GM18861 (cell line): ENCODE results near the gene SUPT7L.
"Not testable (repeated sequence)": the region's sequence is repeated elsewhere in the genome, so short reads cannot be mapped to it uniquely, and the experiment has no call there.

Source experiments
- ATAC-seq: cut with Tn5 transposase; IDR thresholded peaks from one replicate; pipeline ENCODE4 v1.9.1; 2021; ENCODE audit not compliant: unreplicated experiment

Gene SUPT7L

DNA sequence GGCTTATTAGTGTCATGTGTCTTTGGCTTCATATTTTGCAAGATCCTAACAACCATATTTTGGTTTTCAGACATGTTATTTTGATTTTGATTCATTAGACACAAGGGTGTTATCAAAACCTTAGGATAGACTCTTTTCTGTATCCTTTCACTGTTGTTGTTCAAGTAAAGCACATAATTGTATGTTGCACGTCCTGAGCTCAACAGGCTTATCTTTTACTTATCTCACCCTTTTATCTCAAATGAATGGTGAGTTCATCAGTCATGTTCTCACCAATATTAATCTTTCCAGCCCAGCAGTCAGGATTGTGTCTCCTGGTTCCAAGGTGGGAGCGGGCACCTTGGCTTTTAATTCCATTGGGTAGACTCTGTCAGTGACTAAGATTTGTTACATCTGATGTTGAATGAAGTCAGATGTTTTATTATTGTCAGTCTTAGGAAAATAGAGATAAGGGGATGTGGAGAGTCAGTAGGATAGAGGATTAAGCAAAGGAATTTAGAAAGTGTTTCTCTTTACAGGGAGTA lies 22.6 kb downstream of the SUPT7L start:
- no peak for ATAC-seq

DNA sequence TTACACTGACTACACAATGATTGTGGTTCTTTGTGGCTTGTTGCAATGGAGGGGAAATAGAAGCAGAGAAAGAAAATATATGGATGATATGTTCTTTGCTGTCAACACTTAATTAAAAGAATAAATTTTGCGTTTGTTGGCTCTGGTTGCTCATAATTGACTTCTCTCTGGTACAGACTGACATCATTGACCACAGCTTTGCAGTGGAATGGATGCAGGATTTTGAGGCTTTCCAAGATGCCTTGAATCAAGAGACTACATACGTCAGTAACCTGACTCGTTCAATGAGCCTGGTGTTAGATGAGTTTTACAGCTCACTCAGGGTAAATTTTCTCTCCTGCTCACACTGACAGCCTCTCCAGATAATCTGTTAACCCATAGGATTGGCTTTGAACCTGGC lies 24.7 kb downstream of the SUPT7L start:
- ATAC-seq, result no peak

DNA sequence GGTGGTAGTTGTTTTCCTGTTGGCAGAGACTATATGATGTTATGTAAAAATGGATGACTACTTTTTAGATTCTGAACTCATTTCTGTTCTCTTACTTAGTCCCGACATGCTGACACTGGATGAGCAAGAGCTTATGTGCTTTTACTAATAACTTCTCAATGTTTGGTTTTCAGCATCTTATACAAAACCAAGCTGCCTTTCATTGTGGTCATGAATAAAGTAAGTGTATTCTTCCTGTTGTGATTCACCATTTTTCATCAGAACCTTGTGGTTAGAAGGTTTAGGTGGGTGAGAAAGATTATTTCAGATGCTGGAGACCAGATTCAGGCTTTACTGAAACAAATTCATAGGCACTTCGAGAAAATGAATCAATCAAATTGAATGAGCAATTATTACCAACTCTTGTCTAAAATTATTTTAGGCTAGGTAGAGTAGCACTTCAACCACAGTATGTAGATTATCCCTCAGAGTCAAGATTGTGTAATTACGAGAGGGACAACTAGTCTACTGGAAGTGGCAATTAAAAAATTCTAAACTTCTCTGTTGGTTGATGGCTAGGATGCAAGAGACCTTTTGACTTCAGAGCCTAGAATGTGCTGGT lies 25.3 kb downstream of the SUPT7L start:
- ATAC-seq, result no peak

DNA sequence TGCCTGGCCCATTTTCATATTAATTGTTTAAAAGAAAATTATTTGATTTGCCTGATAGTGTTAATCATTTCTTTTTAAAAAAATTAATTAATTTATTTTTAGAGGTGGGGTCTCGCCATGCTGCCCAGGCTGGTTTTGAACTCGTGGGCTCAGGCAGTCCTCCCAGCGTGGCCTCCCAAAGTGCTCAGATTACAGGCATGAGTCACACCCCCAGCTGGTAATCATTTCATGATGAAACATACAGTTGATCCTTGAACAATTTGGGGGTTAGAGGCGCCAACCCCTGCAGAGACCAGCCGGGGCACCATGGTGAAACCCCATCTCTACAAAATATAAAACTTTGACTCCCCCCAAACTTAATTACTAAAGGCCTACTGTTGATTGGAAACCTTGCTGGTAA lies 26.6 kb downstream of the SUPT7L start:
- no peak for ATAC-seq

DNA sequence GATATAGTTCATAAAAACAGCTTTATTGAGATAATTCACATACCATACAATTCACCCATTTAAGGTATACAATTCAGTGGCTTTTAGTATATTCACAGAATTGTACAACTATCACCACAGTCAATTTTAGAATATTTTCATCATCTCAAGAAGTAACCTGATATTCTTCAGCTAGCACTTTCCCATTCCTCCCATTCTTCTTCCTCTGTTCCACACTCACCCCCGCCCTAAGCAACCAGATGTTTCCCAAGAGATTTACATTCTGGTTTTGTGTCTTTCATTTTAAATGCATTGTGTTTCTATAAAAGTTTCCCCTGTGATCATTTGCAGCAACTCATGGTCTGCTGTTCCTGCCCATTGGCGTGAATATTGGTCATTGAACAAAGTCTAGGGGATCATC lies 29.1 kb downstream of the SUPT7L start:
- no peak for ATAC-seq

DNA sequence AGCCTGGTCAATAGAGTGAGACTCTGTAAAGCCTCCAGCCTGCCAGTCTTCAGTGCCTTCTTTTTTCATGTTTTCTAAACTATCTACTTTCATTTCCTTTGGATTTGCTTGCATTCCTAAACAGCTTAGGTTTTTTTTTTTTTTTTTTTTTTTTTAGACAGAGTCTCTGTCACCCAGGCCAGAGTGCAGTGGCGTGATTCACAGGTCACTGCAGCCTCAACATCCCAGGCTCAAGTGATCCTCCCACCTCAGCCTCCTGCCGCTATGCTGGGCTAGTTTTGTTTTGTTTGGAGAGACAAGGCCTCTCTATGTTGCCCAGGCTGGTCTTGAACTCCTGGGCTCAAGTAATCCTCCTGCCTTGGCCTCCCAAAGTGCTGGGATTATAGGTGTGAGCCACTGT lies 33.2 kb downstream of the SUPT7L start:
- ATAC-seq, result not testable (repeated sequence)

DNA sequence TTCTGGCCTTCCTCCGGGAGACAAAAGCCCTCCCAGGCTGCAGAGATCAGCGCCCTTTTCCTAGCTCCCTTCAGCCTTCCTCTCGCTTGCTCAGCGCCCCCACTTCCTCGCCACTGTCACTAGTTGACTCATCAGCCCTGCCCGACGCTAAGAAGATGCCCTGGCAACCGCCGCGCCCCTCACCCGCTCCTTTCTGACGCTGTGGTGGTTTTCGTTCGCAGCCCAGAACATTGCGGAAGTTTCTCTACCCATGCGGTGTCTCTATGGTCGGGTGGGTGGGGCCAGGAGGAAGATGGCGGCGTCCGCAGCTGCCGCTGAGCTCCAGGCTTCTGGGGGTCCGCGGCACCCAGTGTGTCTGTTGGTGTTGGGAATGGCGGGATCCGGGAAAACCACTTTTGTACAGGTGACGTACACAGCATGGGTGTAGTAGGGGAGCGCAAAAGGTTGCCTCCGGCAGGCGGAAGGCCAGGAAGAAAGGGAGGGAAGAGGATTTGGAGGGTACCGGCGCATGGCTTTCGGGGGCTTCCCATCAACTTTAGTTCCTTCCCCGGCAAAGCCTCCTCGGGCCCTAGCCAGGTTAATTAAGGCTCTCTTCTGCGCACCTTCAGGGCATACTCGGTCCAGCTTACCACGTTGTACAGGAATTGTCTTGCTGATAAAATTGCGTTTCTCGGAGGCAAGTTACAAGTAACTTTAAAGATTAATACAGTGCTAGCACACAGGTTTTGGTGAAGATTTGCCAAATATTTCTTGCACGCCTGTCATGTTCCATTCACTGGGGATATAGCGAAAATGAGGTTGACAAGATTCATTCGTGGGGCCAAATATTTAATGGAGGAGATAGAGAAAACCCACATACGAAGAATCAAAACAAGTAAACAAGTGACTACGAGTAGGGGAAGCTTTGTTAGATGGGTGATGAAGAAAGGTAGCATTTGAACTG lies 34.4 kb downstream of the SUPT7L start, which contains the start of the genes CCDC121 and GPN1:
CCDC121 (minus strand) TSS at position 246 of the 943 bp plus-strand sequence. CDS start 1,213 bp downstream, outside the sequence.
GPN1 (plus strand) TSS at position 284 of the 943 bp plus-strand sequence; CDS start at position 293, 9 bp downstream.
- ATAC-seq, result peak; percentile 93

DNA sequence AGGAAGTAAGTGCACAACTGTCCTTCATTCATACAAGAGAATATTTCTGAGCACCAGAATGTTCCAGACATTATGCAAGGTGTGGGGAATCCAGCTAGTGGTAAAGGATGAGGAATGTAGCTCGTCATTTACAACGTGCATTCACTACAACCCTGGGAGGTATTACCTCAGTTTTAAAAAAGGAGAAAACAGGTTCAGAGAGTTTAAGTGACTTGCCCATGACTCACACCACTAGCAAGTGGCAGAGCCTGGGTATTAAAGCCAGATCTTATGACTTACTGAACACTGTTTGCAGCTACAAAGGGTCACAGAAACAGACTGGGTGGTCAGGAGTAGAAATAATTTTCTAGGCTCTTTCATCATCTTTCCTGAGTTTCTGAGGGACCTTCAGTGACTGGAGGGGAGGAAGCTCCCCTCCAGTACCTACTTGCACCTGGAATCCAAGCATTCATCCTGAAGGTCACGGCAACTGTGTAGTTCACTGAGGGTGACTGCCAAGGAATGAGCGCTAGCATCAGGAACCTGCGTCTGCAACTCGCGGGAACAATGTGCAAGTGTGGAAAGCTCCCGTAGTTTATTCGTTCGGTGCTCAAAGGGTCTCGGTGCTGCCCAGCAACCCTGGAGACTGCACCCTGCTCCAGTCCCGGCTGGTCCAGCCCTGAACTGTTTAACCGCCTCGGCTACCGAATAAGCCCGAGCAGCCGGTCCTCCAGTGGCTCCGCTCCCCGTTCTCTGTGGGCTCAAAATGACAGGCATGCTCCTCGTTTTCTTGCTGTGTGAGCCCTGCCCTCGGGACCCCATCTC lies 35.2 kb downstream of the SUPT7L start:
- ATAC-seq, result no peak

DNA sequence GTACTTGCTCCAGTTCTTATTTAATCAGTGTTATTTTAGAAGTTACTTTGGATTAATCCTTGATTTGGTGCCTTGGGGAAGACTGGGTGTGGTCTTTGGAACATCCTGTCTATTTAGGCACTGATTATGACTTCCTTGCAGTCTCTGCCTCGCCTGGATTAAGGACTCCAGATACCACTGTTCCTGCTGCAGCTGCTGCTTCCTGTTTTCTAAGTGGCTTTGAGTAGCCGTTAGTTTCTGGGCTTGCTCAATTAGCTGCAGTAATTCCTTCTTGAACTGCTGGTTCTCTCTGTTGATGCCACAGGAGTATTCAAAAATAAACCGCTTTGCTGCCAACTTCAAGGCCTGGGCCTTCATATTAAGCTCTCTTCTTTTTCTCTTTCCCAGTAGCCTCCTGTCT lies 36.5 kb downstream of the SUPT7L start:
- not testable (repeated sequence) for ATAC-seq

DNA sequence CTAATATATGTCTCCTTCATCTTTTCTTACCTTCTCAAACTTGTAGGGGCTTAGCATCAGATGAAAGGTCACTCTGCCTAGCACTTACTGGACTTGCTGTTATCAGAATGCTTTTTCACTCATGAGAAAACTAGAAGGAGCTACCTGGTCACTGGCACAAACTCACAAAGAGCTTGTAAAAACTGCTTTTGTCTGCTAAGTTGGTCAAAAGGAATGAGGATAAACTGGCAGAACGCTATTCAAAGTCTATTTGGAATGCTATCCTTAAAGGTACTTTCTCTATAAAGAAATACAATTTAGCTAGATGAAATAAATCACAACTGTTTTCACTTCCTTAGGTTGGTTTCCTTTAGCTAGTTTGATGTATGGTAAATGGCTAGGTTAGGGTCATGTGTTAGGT lies 37.1 kb downstream of the SUPT7L start:
- ATAC-seq, result not testable (repeated sequence)

DNA sequence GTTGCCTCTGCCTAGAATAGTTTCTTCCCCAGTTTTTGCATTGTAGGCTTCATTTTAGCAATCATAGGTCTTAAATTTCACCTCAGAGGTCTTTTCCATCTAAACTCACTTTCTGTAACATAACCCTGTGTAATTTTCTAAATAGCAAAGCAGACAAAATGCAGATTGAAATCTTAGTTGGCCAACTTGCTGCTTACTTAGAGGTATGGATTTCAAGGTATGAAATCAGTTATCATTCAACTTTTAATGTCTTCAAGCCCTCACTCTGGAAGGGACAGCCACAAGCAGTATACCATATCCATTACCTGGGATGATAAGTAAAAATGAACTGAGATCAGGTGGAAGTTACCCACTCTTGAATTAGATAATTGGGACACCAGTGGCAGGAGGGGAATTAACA lies 38.5 kb downstream of the SUPT7L start:
- no peak for ATAC-seq

DNA sequence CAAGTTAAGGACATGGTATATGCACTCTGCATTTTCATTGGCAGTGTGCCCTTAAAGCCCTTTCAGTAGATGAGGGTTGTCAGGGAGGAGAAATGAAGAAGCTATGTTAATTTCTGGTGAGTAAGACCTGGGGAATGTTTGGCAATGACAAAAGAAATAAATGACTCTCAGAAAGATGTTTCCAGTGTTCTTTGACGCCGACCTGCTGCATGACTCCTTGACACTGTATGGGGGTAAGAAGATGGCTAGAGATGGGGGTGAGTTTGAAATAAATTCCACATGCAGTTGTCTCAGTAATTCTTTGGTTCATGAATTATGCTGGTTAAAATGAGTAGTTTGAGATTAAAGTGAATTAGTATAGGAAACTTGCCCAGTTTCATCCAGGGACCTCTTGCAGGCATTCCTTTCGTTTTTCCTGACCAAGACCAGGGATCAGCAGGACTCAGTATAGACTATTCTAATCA lies 40.5 kb downstream of the SUPT7L start:
- ATAC-seq, result no peak

DNA sequence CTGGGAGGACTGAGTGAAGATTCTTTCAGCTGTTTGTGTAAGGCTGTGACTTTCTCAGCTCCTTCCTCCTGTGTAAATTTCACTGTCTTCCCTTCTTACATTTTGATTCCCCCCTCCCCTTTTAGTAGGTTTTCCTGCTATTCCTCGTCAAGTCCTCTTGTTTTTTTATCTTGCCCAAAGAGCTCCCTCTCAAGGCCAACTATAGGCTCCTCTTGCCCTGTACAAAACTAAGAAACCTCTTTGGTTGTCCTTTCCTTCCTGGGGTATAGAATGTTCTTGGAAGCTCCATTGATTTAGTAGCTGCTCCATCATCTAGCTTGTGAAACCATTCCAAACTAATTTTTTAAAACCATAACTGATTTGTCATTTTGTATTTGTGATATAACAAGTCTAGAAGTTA lies 41.9 kb downstream of the SUPT7L start:
- ATAC-seq, result no peak

DNA sequence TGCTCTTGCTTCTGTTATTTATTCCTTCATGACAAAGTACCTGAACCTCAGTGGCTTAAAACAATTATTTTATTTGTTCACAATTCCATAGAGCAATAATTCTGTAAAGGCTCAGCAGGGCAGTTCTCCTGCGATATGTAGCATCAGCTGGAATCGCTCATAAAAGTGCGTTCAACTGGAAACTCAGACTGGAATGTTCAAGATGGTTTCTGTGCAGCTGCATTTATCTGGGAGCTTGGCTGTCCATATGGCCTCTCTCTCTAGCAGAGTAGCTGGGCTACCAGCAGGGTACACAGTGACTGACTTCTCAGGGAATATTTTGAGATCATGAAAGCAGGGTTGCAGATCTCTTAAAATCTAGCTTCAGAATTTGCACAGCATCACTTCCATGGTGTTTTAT lies 48.1 kb downstream of the SUPT7L start:
- ATAC-seq, result no peak

DNA sequence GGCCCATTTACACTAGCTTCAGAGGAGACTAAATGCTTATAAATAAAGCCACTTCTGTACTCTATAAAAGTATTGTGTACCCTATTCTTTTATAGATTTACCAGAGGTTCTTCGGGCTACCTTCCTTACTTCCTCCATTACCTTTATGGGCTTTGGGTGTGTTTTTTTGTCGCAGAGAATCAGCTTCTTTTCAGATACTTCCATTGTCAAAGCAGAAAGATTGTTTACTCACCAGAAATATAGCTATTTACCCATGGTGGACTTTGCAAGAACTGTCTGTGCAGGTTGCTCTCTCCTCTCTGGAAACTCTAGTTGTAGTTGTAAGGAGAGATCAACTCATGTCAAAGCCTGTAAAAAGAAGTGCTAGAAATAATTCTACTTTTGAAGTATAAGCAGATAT lies 49.4 kb downstream of the SUPT7L start:
- no peak for ATAC-seq

DNA sequence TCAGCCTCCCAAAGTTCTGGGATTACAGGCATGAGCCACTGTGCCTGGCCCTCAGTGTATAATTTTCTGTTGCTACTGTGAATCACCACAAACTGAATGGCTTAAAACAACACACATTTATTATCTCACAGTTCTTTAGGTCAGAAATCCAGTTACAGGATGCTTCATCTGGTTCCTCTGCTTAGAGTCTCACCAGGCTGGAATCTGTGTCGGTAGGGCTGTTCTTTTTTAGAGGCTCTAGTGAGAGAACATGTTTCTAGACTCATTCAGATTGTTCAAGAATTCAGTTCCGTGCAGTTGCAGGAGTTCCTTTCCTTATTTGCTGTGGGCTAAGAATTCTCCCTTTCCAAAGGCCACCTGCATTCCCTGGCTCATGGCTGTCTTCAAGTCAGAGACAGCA lies 56.8 kb downstream of the SUPT7L start:
- ATAC-seq, result no peak
